GM19372 (cell line): ENCODE data around the gene SIRT3.
A peak's percentile ranks its signal among the peaks of the same experiment; 100 is the strongest.

ENCODE experiments used
- ATAC-seq: cut with Tn5 transposase; IDR thresholded peaks from one replicate; pipeline ENCODE4 v1.9.1; 2021; ENCODE audit warnings: mild to moderate bottlenecking, low read depth, moderate library complexity; ENCODE audit not compliant: unreplicated experiment

Gene SIRT3

GRCh38 chr11:235997-236773 lies at the start of gene SIRT3:
TSS of gene SIRT3 (minus strand) at chr11:236342. CDS start at chr11:236328, 14 bp downstream.
- ATAC-seq = peak; percentile 67

GRCh38 chr11:285894-286220 lies 49.7 kb upstream of the SIRT3 start:
- ATAC-seq = no peak

GRCh38 chr11:285021-285893 lies 49.1 kb upstream of the SIRT3 start:
- ATAC-seq = no peak

GRCh38 chr11:284105-285020 lies 48.2 kb upstream of the SIRT3 start:
- ATAC-seq = no peak

- ATAC-seq = no peak
Measured at GRCh38 chr11:283405-284104, 47.4 kb upstream of the SIRT3 start.

- ATAC-seq = no peak
Measured at GRCh38 chr11:282630-283360, 46.7 kb upstream of the SIRT3 start.

- ATAC-seq = no peak
Measured at GRCh38 chr11:282171-282570, 46.0 kb upstream of the SIRT3 start.

- ATAC-seq = no peak
Measured at GRCh38 chr11:281486-282161, 45.5 kb upstream of the SIRT3 start.

- ATAC-seq = no peak
Measured at GRCh38 chr11:280706-281485, 44.8 kb upstream of the SIRT3 start.

- no peak for ATAC-seq
Measured at GRCh38 chr11:279966-280705, 44.0 kb upstream of the SIRT3 start.

- ATAC-seq = no peak
Measured at GRCh38 chr11:279040-279965, 43.2 kb upstream of the SIRT3 start.

GRCh38 chr11:278001-278951 lies 42.1 kb upstream of the SIRT3 start, which contains the start of gene NLRP6:
TSS of gene NLRP6 (plus strand) at chr11:278407. CDS start at chr11:278570, 163 bp downstream.
- no peak for ATAC-seq

GRCh38 chr11:276219-276618 lies 40.1 kb upstream of the SIRT3 start:
- ATAC-seq = no peak

GRCh38 chr11:272931-273198 lies 36.7 kb upstream of the SIRT3 start:
- no peak for ATAC-seq

GRCh38 chr11:272195-272930 lies 36.2 kb upstream of the SIRT3 start:
- ATAC-seq = no peak
